Measurements from ENCODE around the gene MAN1C1.

DNA sequence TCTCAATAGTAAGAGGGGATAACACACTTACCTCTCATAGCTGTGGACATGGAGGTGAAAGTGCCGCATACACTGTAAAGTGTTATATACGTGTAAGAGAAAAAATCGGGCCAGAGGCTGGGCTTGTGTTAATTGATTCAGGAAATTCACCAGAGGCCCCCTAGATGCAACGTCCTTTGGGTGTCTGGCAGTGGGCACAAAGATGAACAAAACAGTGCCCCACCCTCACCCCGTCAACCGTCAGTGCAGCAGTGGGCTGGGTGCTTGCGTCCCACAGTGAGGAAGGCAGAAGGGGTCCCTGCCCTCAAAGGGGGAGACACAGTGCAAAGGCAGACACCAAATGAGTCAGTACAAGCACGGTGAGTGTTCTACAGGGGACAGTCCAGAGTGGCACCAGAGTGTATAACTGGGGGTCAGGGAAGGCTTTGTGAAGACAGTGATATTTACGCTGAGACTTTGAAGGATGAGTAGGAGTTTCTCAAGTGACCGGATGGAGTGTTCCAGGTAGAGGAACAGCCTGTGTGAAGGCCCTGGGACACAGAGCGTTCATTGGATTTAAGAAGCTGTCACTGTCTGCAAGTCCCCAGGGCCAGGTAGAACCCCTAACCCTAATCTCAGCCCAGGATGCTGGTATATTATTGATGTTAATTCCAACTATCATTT, 196.6 kb downstream of the MAN1C1 start:
- TF ChIP-seq, protein P1, sequence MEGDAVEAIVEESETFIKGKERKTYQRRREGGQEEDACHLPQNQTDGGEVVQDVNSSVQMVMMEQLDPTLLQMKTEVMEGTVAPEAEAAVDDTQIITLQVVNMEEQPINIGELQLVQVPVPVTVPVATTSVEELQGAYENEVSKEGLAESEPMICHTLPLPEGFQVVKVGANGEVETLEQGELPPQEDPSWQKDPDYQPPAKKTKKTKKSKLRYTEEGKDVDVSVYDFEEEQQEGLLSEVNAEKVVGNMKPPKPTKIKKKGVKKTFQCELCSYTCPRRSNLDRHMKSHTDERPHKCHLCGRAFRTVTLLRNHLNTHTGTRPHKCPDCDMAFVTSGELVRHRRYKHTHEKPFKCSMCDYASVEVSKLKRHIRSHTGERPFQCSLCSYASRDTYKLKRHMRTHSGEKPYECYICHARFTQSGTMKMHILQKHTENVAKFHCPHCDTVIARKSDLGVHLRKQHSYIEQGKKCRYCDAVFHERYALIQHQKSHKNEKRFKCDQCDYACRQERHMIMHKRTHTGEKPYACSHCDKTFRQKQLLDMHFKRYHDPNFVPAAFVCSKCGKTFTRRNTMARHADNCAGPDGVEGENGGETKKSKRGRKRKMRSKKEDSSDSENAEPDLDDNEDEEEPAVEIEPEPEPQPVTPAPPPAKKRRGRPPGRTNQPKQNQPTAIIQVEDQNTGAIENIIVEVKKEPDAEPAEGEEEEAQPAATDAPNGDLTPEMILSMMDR (IDR thresholded peaks at IDR 0.05; ENCODE audit: borderline replicate concordance, extremely low read depth, low read length, poor library complexity, severe bottlenecking), result no peak
- no peak for TF ChIP-seq EZH2 (IDR thresholded peaks at IDR 0.05; ENCODE audit: borderline replicate concordance, low read depth, low read length, severe bottlenecking)
